HG03025 (cell line): ENCODE measurements around the gene CMBL.
"Not testable (repeated sequence)": the region's sequence is repeated elsewhere in the genome, so short reads cannot be mapped to it uniquely, and the experiment has no call there.

Experiments
- ATAC-seq: cut with Tn5 transposase; IDR thresholded peaks from one replicate; pipeline ENCODE4 v1.9.1; 2021; ENCODE audit warnings: mild to moderate bottlenecking, moderate library complexity; ENCODE audit not compliant: unreplicated experiment, low FRiP score

Gene CMBL

GRCh38 chr5:10310835-10311570 is 3.3 kb upstream of the CMBL start:
- ATAC-seq: not testable (repeated sequence)

GRCh38 chr5:10310066-10310779 is 2.5 kb upstream of the CMBL start:
- ATAC-seq: no peak

GRCh38 chr5:10308844-10309243 is 1.1 kb upstream of the CMBL start:
- ATAC-seq: no peak

GRCh38 chr5:10306806-10307205 is 896 bp downstream of the CMBL start:
- ATAC-seq: no peak

- no peak for ATAC-seq
Measured at GRCh38 chr5:10306114-10306513, 1.6 kb downstream of the CMBL start.

GRCh38 chr5:10304932-10305331 is 2.8 kb downstream of the CMBL start:
- no peak for ATAC-seq

GRCh38 chr5:10303699-10304170 is 4.0 kb downstream of the CMBL start:
- ATAC-seq: no peak

- no peak for ATAC-seq
Measured at GRCh38 chr5:10303201-10303600, 4.5 kb downstream of the CMBL start.

GRCh38 chr5:10301842-10302610 is 5.7 kb downstream of the CMBL start:
- ATAC-seq: no peak

GRCh38 chr5:10301266-10301665 is 6.4 kb downstream of the CMBL start:
- no peak for ATAC-seq

GRCh38 chr5:10300246-10300645 is 7.5 kb downstream of the CMBL start:
- ATAC-seq: no peak

GRCh38 chr5:10297646-10298204 is 10.0 kb downstream of the CMBL start:
- ATAC-seq: no peak

- no peak for ATAC-seq
Measured at GRCh38 chr5:10295619-10296326, 11.9 kb downstream of the CMBL start.

- no peak for ATAC-seq
Measured at GRCh38 chr5:10293907-10294662, 13.6 kb downstream of the CMBL start.

GRCh38 chr5:10291692-10292339 is 15.9 kb downstream of the CMBL start:
- no peak for ATAC-seq

- no peak for ATAC-seq
Measured at GRCh38 chr5:10290438-10290837, 17.3 kb downstream of the CMBL start.

- ATAC-seq: no peak
Measured at GRCh38 chr5:10289991-10290390, 17.7 kb downstream of the CMBL start.

- ATAC-seq: no peak
Measured at GRCh38 chr5:10289353-10289752, 18.3 kb downstream of the CMBL start.

GRCh38 chr5:10288592-10289219 is 19.0 kb downstream of the CMBL start:
- ATAC-seq: peak; percentile 57
